ENCODE measurements around the gene H1-8.

DNA sequence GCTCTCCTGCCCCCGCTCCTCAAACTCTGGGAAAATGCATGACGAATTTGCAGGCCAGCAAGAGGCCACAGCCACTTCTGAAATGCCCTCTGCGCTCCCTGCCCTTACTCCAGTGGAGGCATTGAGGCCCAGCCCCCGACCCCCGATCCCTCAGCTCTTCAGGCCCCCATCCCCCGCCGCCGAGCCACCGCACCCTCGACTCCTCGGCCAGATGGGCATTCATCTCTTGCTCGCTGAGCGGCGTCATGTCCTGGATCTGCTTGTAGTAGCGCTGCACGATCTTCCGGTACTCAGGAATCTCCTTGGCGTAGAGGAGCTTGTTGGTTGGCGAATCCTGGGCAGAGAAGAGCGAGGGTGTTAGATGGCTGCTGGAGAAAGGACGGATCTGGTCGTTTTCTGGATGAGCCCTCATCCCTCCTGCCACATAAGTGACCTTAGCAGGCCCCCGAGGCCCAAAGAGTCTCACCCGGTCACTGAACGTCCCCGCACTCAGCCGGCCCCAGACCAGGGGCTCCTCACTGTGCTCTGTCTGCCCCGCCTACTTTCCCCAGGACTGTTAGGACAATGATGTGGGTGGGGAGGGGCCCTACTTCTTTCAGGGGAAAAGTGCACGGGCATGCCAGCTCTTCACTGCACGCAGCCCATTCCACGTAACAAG, 14.0 kb downstream of the H1-8 start:
- TF ChIP-seq, protein P1, sequence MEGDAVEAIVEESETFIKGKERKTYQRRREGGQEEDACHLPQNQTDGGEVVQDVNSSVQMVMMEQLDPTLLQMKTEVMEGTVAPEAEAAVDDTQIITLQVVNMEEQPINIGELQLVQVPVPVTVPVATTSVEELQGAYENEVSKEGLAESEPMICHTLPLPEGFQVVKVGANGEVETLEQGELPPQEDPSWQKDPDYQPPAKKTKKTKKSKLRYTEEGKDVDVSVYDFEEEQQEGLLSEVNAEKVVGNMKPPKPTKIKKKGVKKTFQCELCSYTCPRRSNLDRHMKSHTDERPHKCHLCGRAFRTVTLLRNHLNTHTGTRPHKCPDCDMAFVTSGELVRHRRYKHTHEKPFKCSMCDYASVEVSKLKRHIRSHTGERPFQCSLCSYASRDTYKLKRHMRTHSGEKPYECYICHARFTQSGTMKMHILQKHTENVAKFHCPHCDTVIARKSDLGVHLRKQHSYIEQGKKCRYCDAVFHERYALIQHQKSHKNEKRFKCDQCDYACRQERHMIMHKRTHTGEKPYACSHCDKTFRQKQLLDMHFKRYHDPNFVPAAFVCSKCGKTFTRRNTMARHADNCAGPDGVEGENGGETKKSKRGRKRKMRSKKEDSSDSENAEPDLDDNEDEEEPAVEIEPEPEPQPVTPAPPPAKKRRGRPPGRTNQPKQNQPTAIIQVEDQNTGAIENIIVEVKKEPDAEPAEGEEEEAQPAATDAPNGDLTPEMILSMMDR (IDR thresholded peaks at IDR 0.05) = no peak
- TF ChIP-seq POLR2A (IDR thresholded peaks at IDR 0.05) = no peak
